ENCODE data around the gene SNAP29.
"Not testable (repeated sequence)": the region's sequence is repeated elsewhere in the genome, so short reads cannot be mapped to it uniquely, and the experiment has no call there.

SNAP29 gene

DNA sequence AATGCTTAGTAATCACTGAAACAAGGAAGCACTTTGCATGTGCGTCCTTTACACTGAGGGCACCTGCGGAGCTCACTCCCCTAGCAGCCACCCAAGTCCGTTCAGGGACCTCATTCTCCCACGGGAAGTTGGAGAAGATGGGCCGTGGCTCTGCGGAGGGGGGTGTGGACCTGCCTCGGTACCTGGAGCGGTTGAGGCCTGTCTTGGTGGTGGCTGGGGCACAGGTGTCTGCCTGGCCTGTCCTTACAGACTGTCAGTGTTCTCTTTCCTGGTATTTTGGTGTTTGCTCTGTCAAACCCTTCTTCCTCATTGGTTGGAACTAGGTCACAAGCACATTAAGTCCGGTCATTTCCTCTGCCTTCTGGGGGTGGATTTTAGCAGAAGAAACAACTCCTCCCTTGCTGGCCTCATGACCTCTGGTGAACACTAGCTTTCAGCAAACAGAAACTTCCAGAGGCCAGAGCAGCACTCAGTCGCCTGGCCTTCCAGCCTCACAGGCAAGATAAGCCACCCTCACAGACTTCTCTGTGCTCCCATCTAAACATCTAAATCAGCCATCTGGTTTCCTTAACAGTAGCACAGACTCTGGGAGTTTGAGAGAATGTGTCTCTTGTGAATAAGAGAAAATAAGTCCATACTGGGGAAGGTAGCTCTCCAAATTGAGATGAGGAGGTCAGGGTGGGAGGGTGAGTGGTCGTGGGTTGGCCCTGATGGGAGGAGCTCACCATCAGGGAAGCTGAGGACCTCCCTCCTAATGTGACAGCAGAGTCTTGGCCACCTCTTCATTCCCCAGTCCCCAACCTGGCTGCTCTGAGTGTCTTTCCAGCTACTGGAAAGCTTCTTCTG is 8.6 kb downstream of the SNAP29 start:
- DNase-seq: no peak

DNA sequence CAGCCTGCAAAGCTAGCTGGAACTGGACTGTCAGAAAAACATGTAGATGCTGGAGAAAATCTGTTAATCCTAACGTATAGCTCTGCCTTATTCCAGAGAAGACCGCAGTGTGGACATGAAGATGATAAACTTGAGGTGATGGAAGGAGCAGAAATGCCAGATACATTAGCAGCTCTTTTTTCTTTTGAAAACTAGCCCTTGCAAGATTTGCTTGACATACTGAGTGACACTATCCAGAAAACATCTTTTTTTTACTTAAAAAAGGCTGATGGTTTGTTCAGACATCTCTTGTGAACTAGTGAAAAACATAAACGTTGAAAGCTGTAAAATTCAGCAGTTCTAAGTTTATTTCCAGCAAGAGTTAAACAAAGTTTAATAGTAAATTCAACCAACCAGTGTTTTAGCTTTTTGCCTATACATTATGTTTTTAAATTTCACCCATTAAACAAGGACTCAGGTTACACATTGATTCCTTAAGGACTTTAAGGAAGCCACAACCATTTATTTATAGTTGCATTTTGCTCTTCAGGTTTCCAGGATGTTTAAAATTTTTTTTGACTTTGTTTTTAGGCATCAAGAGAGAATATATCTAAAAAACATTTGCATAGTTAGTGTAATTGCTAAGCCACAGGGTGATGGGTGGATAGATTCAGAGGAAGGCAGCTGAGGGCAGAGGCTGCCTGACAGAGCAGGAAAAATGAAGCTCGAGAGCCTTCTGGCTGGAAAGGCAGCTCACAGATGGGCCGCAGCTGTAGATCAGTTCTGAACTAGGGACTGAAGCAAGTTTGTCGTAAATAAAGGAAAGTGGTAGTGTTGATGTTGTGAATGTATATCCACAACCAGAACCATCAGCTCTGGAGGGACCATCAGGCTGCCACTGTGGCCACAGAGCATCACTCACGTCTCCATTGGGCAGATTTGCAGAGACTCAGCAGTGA is 9.5 kb downstream of the SNAP29 start:
- no peak for DNase-seq

DNA sequence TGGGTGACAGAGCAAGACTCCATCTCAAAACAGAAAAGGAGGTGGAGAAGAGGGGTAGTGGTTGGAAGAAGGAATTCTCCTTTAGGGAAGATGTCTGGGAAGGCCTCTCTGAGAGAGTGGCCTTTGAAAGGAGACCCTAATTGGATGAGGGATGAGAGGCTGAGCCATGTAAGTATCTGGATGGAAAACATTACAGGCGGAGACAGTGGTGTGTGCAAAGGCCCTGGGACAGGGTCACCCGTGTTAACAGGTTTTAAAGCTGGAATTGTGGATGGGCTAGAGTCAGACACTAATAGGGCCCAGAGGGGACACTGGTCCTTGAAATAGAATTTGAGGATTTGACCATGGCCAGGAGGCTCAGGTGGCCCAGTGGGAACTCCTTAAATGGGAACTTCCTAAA is 10.4 kb downstream of the SNAP29 start:
- DNase-seq: no peak

DNA sequence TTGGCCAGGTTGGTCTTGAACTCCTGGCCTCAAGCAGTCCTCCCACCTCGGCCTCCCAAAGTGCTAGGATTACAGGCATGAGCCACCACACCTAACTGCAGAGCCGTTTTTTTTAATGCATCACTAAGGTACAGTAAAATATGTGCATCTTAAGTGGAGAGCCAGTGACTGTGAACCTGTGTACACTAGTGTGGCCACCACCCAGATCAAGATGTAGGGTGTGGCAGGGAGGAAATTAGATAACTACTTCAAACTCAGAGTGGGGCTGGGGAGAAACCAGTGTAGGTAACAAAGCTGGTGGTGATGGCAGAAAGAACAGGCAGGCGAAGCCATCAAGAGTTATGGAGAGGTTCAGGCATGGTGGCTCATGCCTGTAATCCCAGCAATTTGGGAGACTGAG is 14.4 kb downstream of the SNAP29 start:
- no peak for DNase-seq

DNA sequence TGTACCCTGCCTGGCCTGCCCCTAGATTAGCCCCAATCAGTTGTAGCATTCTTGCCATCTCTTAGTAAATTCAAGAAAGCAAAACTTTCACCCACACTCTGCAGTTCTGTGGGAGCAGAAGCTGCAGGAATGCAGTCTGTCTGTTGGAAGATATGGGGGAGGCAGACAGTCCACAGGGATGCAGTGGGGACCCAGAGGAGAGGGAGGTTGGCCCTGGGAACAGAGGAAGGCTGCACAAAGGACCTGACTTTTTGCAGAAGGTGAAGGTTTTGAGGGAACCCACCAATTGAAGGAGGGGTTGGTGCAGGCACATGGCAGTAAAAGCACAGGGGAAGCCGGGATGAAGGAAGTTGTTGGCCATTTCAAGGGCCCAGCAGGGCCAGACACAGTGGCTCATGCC is 16.5 kb downstream of the SNAP29 start:
- no peak for DNase-seq

DNA sequence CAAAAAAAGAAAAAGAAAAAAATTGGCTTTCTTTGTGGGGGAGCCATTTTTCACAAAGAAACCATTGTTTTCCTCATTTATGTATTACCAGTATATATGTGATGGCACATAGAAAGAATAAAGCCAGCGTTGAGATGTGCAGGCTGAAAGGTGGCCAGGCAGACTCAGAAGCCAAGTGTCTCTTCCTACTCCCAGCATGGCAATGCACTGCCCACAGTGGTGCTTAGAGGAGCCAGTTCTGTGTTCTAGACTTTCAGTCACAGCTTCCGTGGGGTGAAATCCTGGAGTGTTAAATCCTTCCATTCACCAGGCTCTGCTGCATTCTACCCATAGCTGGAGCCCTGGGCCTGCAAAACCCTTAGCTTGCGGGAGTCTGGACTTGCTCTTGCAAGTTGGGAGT is 18.9 kb downstream of the SNAP29 start:
- DNase-seq: no peak

DNA sequence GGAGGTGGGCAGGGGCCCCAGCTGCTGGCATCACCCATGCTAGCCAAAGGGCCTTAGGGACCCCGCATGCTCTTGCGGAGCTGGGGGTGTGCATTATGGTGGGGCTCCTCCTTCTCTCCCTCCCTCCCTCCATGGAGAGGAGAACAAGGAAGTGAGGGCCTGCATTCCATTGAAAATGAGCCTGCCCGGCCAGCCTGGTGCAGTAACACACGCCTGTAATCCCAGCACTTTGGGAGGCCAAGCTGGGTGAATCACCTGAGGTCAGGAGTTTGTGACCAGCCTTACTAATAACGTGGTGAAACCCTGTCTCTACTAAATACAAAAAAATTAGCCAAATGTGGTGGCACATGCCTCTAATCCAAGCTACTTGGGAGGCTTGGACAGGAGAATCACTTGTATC is 22.4 kb downstream of the SNAP29 start:
- no peak for DNase-seq

DNA sequence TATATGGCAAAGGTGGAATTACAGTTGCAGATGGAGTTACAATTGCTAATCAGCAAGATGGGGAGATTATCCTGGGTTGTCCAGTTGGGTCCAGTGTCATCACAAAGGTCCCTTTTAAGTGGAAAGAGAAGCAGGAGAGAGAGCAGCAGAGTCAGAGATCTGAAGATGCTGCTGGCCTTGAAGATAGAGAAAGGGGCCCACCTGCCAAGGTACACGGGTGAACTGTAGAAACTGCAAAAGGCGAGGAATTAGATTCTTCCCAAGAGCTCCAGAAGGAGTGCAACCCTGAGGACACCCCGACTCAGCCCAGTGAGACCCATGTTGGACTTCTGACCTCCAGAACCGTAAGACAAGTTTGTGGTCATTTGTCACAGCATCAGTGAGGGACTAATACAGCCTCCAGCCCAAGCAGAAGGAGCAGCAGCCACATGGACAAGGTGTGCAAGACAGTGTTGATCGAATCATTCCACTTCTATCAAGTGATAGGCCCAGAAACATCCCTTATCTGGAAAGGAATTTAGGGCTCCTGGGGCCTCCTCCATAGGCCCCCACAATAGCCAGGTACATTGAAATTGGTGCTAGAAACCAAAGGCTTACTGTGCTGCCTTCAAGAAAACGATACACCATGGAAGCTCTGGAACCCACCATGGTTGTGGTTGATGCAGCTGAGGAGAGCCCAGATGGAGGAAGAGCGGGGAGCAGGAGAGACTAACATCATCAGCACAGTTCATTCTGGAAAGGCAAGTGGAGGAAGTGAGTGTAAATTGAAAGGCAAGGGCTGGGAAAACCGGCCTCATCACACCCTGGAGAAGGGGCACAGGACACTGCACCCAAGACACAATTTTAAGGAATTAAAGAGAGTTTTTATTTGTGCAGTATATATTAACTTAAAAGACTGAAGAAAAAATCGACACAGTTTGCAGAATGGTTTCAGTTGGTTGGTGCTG is 23.3 kb downstream of the SNAP29 start:
- no peak for DNase-seq

DNA sequence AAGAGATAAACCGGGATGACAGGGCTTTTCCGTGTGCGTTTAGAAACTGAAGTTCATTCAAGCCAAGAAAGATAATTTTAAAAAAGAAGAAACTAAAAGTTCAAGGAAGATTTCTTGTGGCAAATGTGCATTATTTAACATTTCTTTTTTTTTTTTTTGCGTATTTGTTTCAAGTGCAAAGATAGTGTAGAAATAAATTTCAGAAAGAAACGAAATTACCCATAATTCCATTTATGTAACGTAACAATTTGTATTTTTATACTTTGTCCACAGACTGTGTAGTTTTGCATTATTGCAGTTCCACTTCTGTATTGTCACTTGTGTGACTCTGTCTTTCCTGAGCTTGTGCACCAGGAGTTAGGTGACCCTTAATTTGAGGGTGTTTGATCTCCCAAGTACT is 24.0 kb downstream of the SNAP29 start:
- no peak for DNase-seq

DNA sequence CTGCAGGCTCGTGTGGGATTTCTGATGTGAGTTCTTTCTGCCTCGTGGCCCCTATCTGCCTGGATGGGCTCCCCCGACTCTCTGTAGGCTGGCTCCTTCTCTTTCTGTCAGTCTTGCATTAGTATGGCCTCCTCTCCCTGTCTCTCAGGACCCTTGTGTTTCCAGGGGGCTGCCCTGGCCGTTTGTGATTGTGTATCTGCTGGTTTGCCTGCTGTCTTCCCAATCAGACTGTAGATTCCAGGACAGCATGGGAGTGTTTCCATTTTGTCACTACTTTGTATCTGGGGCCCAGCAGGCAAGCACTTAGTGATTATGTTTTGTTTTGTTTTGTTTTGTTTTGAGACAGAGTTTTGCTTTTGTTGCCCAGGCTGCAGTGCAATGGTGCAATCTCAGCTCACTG is 25.6 kb downstream of the SNAP29 start:
- DNase-seq: no peak

DNA sequence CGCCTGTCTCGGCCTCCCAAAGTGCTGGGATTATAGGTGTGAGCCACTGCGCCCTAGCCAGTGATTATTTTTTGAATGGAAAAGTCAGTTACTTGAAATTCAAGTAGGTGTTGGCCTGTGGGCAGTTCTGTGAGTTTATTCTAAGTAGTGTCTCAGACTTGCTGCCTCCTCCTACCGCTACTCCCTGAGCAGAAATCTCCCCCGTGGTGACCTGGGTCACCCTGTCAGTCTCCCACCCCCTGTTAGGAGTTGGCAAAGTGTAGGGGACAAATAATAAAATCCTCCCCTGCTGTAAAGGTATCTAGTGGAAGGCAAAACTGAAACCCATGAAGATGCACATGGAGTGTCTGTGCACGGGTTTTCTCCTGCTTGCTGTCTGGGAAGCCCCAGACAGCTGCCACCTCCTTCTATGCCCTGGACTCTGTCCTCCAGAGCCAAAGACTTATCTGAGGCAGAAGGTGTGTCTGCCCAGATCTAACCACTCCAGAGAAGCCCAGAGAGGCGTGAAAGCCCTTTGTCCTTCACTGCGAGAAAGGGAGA is 26.3 kb downstream of the SNAP29 start:
- no peak for DNase-seq

DNA sequence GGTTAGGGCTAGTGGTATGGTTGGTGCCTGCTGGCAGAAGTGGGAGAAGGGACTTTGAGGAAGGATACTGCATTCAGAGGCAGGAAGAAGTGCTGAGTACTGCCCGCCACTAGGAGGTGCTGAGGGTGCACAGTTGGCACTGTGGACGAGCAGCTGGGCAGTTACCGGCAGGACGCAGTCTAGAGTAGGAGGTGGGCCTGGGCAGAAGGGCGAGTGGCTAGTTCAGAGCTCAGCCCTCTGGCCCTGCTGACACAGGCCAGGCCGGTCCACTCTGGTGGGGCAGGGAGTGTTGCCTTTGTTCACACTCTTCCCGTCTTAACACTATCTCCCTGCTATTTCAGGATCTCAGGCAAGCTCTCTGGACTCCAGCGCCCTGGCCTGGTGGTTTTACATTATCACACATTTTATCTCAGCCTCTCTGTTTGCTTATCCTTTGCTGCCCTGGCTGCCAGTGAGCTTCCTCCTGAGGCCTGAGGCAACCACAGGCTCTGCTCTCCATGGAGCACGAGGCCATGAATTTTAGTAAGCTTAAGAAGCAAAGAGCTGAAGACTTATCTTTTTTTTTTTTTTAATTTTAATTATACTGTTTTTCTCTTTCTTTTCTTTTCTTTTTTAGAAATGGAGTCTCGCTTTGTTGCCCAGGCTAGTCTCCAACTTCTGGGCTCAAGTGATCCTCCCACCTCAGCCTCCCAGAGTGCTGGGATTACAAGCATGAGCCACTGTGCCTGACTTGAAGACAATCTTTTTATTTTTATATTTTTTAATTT is 26.9 kb downstream of the SNAP29 start:
- peak; percentile 58 for DNase-seq

DNA sequence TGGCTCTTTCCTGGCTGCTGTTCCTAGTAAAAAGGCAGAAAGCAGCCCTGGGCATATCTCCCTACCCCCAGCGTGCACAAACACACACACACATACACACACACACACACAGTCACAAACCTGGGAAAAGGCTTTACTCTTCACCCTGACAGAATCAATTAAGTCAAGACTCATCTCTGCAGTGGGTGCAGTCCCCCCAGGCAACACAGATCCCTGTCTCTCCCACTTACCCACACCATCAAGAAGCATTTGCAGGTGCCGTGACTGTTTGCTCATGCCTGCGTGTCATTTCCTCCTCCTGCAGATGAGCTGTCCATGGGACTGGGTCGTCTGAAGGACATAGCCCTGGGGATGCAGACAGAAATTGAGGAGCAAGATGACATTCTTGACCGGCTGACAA is 28.6 kb downstream of the SNAP29 start:
- no peak for DNase-seq

DNA sequence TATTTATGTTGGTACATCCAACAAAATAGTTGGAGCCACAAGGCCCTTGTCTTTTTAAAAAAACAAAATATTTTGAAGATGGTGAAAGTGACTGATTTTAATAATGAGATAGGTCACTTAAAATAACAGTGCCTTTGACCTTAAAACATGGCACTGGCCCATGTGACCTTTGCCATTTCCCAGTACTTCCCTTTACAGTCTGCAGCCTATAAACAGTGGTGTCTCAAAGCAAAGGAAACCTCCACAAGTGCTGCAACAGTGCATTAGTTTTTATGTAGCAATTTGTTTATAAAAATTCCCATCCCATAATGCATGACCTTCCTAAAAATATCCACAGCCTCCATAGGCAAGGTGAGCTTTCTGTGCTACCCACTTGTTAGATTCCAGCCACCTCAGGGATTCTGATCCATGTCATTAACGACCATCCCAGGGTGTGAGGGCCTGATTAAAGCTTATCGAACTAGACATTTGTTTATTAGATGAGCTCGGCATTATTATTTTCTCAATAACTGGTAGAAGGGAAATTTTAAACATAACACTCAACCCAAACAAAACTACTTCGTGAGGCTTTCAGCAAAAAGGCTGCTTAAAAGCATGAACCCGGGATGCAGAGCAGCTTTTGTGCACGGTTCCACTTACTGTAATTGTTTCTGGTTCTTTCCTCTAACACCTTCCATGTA is 30.4 kb downstream of the SNAP29 start:
- DNase-seq: no peak

DNA sequence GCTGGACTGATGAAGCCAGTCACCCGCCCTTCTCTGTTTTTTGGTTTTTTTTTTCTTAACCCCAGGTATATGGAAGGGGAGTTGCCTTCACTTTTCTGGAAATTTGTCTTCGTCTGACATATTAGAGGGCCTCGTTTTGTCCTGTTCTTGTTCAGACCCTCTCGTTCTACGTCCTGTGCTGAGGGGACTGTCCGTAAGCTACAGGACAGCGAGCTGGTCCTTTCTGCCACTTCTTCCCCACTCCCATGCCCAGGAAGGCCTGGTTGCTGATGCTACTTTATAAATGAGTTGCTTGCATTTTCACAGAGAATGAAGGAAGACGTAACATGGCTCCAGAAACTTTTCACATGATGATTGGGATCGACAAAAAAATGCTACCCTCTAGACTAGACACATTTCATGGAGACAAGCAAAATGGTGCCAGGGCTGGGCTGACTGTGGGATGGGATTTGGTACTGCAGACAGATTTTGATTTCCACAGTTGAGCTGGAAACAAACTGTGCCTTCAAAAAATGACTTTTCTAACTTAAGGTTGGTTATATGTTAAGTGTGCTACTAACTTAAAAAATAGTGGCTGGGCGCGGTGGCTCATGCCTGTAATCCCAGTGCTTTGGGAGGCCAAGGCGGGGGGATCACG is 31.2 kb downstream of the SNAP29 start:
- no peak for DNase-seq

DNA sequence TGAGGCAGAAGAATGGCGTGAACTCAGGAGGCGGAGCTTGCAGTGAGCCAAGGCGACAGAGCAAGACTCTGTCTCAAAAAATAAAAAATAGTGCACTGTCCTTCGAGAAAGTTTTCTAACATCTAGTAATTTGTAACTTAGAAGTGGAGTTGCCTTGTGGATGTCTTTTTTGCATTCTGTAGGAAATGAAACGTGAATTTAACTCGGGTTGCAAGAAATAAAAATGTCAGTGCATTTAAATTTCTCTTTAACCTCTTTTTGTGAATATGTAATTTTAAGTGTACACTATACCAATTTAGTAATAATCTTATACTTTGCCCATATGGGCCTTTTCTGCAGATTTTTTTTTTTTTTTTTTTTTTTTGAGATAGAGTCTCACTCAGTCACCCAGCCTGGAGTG is 32.2 kb downstream of the SNAP29 start:
- DNase-seq: no peak

DNA sequence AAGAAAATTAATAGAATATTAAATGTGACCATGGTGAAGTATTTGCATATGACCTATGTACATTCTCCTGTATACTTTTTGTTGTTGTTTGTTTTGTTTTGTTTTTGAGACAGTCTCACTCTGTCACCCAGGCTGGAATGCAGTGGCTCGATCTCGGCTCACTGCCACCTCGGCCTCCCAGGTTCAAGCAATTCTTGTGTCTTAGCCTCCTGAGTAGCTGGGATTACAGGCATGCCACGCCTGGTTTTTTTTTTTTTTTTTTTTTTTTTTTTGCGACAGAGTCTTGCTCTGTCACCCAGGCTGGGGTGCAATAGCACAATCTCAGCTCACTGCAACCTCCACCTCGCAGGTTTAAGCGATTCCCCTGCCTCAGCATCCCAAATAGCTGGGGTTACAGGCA is 38.9 kb downstream of the SNAP29 start:
- not testable (repeated sequence) for DNase-seq

DNA sequence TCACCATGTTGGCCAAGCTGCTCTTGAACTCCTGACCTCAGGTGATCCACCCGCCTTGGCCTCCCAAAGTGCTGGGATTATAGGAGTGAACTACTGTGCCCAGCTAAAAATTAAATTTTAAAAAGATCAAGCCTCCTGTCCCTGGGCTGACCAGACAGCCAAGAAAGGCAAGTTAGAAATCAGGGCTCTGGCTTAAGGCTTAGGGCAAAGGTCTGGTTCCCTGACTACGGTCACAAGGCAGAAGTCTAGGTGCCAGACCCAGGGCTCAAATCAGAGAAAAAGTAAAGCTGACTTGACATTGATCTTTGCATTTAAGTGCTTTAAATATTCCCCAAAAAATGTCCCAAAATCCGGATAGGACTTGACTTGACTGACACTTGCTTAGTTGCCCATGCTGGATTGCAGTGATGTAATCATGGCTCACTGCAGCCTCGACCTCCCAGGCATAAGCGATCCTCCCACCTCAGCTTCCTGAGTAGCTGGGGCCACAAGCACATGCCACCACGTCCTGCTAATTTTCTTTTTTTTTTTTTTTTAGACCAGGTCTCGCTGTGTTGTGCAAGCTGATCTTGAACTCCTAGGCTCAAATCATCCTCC is 41.1 kb downstream of the SNAP29 start:
- no peak for DNase-seq

DNA sequence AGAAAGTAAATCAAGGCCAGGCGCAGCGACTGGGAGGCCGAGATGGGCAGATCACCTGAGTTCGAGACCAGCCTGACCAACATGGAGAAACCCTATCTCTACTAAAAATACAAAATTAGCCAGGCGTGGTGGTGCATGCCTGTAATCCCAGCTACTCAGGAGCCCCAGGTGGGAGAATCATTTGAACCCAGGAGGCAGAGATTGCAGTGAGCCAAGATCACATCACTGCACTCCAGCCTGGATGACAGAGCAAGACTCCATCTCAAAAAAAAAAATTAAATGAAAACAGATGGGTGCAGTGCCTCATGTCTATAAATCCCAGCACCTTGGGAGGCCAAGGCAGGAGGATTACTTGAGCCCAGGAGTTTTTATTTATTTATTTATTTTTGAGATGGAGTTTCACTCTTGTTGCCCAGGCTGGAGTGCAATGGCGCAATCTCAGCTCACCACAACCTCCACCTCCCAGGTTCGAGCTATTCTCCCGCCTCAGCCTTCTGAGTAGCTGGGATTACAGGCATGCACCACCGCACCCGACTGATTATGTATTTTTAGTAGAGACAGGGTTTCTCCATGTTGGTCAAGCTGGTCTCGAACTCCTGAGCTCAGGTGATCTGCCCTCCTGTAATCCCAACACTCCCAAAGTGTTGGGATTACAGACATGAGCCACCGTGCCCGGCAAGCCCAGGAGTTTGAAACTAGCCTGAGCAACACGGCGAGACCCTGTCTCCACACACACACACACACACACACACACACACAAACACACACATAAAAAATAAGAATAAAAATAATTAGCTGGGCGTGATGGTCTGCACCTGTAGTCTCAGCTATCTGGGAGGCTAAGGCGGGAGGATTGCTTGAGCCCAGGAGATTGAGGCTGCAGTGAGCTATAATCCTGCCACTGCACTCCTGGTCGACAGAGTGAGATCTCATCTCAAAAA is 42.6 kb downstream of the SNAP29 start:
- DNase-seq: not testable (repeated sequence)

Data from NCI-H146 (cell line).